Spinal cord (tissue), 10 donors: ENCODE measurements around the gene DDX19B. TPM values are rescaled to one million over a fixed set of nuclear protein-coding genes. Genes with fewer than 3 reads are reported as not detected.
A peak's percentile ranks its signal among the peaks of the same experiment; 100 is the strongest.

ENCODE experiments used
- DNase-seq, 6 donors: peaks; one replicate each; pipeline versions ENCODE4 v3.0.0 to v3.0.0-alpha.2; 2013 to 2015; ENCODE audit warnings: low spot score in 6 of 6, low read depth in 4 of 6
- H3K27ac ChIP-seq: one replicate; pipeline ENCODE4 v1.5.1; 2013; ENCODE audit warnings: low read depth, low read length, control low read depth
- H3K27me3 ChIP-seq: one replicate; pipeline ENCODE4 v1.6.1; 2013; ENCODE audit warnings: low read length; ENCODE audit not compliant: control insufficient read depth, insufficient read depth
- H3K36me3 ChIP-seq: one replicate; pipeline ENCODE4 v1.6.1; 2013; ENCODE audit warnings: low read length; ENCODE audit not compliant: control insufficient read depth, insufficient read depth
- H3K4me1 ChIP-seq: one replicate; pipeline ENCODE4 v1.6.1; 2013; ENCODE audit warnings: low read length; ENCODE audit not compliant: control insufficient read depth, insufficient read depth
- H3K4me3 ChIP-seq: one replicate; pipeline ENCODE4 v1.5.1; 2013; ENCODE audit warnings: low read depth, low read length, control low read depth
- H3K9me3 ChIP-seq: one replicate; pipeline ENCODE4 v1.6.1; 2013; ENCODE audit warnings: low read length; ENCODE audit not compliant: control insufficient read depth, insufficient read depth
- WGBS: methylation state at CpG from one replicate; pipeline ENCODE4 v1.1.5; 2013; ENCODE audit warnings: missing lambda C conversion rate; ENCODE audit not compliant: insufficient coverage; 5-methylcytosine and 5-hydroxymethylcytosine counted together
- polyA plus RNA-seq, 2 donors: library from polyadenylated mRNA; unstranded; fragments of 120-200 nt; gene quantifications; one replicate each; pipeline ENCODE4 v1.2.1, GENCODE V29; 2013; ENCODE audit not compliant: insufficient read length in 2 of 2
- total RNA-seq, 2 donors: library from RNA; depleted of rRNA in 1 of 2; stranded (reverse); fragments of 120-200 nt in 1 of 2; fragments of >200 nt in 1 of 2; gene quantifications; one replicate each; pipeline versions ENCODE4 v1.2.3 to v1.2.4, GENCODE V29; 2013 to 2014
- donor health status: healthy.

Gene DDX19B
- total and polyA plus RNA-seq, 4 donors: 19.6 to 34.4 (median 31.1) TPM

- peak in 1 of 6 donors; percentile 69 for DNase-seq
- no peak overlapping the region for H3K27ac ChIP-seq
- 100% methylated on average over 9 of the region's 22 CpGs for WGBS
- peaks cover 81% of the 10 kb centered on the region for H3K36me3 ChIP-seq
- H3K4me3 ChIP-seq: no peak overlapping the region
- peaks cover 4% of the 10 kb centered on the region for H3K4me1 ChIP-seq
- H3K27me3 ChIP-seq: no peaks in the 10 kb centered on the region
- no peaks in the 10 kb centered on the region for H3K9me3 ChIP-seq
These were observed 74.1 kb downstream of the DDX19B start for GRCh38 chr16:70372921-70373728.

- Histone ChIP-seq H3K4me1 (peaks cover 8% of the 10 kb centered on the region), H3K27ac (no peak overlapping the region), H3K36me3 (peaks cover 80% of the 10 kb centered on the region), H3K4me3 (no peak overlapping the region), H3K27me3 (no peaks in the 10 kb centered on the region), H3K9me3 (no peaks in the 10 kb centered on the region)
- DNase-seq: no peak
- 98% methylated on average over 6 of the region's 8 CpGs for WGBS
These were observed 75.2 kb downstream of the DDX19B start for GRCh38 chr16:70374213-70374612.

GRCh38 chr16:70375636-70376611 lies 76.9 kb downstream of the DDX19B start:
- peak in 2 of 6 donors; percentile 3 to 88 for DNase-seq
- H3K4me3 ChIP-seq: no peak overlapping the region
- H3K27ac ChIP-seq: no peak overlapping the region
- H3K36me3 ChIP-seq: peaks cover 66% of the 10 kb centered on the region
- WGBS: 90% methylated on average over 5 of the region's 16 CpGs
- no peaks in the 10 kb centered on the region for H3K9me3 ChIP-seq
- H3K27me3 ChIP-seq: no peaks in the 10 kb centered on the region
- peaks cover 24% of the 10 kb centered on the region for H3K4me1 ChIP-seq

- Histone ChIP-seq H3K4me3 (no peak overlapping the region), H3K4me1 (peaks cover 39% of the 10 kb centered on the region), H3K27ac (no peak overlapping the region), H3K36me3 (peaks cover 59% of the 10 kb centered on the region), H3K27me3 (no peaks in the 10 kb centered on the region), H3K9me3 (no peaks in the 10 kb centered on the region)
- WGBS: no CpG with 5 or more reads among the region's 2 CpGs
- no peak for DNase-seq
These were observed 78.8 kb downstream of the DDX19B start for GRCh38 chr16:70377782-70378181.

GRCh38 chr16:70378869-70379493 lies 80.0 kb downstream of the DDX19B start:
- 93% methylated on average over 3 of the region's 13 CpGs for WGBS
- no peak for DNase-seq
- no peak overlapping the region for H3K4me3 ChIP-seq
- H3K9me3 ChIP-seq: no peaks in the 10 kb centered on the region
- peaks cover 60% of the 10 kb centered on the region for H3K36me3 ChIP-seq
- H3K27ac ChIP-seq: no peak overlapping the region
- no peaks in the 10 kb centered on the region for H3K27me3 ChIP-seq
- H3K4me1 ChIP-seq: peaks cover 39% of the 10 kb centered on the region

- H3K9me3 ChIP-seq: no peaks in the 10 kb centered on the region
- DNase-seq: peak in 3 of 6 donors; percentile 23 to 73 (median 67)
- peaks cover 39% of the 10 kb centered on the region for H3K4me1 ChIP-seq
- 1% methylated on average over 25 of the region's 31 CpGs for WGBS
- peak overlapping the region; percentile 84 for H3K4me3 ChIP-seq
- H3K36me3 ChIP-seq: peaks cover 53% of the 10 kb centered on the region
- H3K27me3 ChIP-seq: no peaks in the 10 kb centered on the region
- peak overlapping the region; percentile 87 for H3K27ac ChIP-seq
These were observed 81.4 kb downstream of the DDX19B start for GRCh38 chr16:70380248-70380918.

DNA sequence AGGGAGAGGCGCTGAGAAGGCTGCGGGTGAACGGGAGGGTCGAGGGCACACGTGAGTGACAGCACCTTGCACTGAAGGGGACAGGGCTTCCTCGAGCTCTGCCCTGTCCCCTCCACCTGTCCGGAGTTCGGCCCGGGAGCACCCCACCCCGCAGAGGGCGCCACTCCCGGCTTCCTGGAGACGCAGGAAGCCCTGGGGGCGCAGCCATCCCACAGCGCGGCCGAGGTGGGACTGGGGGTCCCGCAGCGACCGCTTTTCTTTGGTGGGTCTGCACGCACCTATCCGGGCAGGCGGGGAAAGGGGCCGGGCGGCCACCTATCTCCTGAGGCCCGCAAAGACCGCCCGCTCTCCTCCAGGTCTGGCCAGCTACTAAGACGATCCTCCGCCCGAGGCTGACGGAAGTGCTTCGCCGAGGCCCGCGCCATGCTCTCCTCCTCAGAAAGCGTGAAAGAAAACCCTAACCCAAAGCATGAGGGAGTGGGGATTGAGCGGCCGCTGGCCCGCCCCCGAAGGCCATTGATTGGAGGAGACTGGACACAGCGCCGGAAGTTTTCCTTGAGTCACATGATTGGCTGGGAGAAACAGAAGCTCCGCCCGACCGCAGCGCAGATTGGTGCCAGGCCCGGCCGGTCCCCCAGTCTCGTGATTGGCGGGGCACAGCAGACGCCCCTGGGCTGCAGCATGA lies 82.1 kb downstream of the DDX19B start:
- H3K9me3 ChIP-seq: no peaks in the 10 kb centered on the region
- H3K27ac ChIP-seq: peak overlapping the region; percentile 87
- 0% methylated on average over 52 of the region's 52 CpGs for WGBS

GRCh38 chr16:70381604-70382342 lies 82.8 kb downstream of the DDX19B start:
- H3K27ac ChIP-seq: peak overlapping the region; percentile 78
- no peaks in the 10 kb centered on the region for H3K27me3 ChIP-seq
- no peaks in the 10 kb centered on the region for H3K9me3 ChIP-seq
- H3K4me3 ChIP-seq: peak overlapping the region; percentile 84
- peaks cover 35% of the 10 kb centered on the region for H3K4me1 ChIP-seq
- 12% methylated on average over 39 of the region's 47 CpGs for WGBS
- DNase-seq: no peak
- H3K36me3 ChIP-seq: peaks cover 49% of the 10 kb centered on the region

More for the DNA sequence above, 82.1 kb downstream of the DDX19B start:
- H3K4me3 ChIP-seq: peak overlapping the region; percentile 84
- peak; percentile 89 to 99 (median 96) for DNase-seq
- H3K27me3 ChIP-seq: no peaks in the 10 kb centered on the region
- peaks cover 35% of the 10 kb centered on the region for H3K4me1 ChIP-seq
- peaks cover 53% of the 10 kb centered on the region for H3K36me3 ChIP-seq
